HG03066 (cell line): ENCODE results near the gene BMP8B.

Source experiments
- ATAC-seq: cut with Tn5 transposase; IDR thresholded peaks from one replicate; pipeline ENCODE4 v1.9.1; 2021; ENCODE audit warnings: low read depth; ENCODE audit not compliant: unreplicated experiment

BMP8B gene

DNA sequence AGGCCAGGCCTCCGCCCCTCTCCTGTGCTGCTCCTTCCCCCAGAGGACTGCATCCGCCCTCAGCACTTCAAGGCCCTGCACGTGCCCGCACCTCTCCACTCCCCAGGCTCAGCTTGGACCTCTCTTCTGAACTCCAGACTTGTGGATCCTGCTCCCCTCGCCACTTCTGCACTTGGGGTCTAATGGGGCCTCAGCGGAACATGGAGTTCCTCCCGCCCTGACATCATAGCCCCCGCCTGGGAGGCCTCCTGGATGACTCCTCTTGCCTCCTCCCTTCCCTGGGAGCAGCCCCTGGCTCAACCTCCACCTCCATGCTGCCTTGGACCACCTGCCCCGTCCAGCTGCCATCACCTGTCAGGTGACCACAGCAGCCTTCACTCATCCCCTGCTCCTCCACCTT is 27.6 kb downstream of the BMP8B start:
- ATAC-seq, result no peak

DNA sequence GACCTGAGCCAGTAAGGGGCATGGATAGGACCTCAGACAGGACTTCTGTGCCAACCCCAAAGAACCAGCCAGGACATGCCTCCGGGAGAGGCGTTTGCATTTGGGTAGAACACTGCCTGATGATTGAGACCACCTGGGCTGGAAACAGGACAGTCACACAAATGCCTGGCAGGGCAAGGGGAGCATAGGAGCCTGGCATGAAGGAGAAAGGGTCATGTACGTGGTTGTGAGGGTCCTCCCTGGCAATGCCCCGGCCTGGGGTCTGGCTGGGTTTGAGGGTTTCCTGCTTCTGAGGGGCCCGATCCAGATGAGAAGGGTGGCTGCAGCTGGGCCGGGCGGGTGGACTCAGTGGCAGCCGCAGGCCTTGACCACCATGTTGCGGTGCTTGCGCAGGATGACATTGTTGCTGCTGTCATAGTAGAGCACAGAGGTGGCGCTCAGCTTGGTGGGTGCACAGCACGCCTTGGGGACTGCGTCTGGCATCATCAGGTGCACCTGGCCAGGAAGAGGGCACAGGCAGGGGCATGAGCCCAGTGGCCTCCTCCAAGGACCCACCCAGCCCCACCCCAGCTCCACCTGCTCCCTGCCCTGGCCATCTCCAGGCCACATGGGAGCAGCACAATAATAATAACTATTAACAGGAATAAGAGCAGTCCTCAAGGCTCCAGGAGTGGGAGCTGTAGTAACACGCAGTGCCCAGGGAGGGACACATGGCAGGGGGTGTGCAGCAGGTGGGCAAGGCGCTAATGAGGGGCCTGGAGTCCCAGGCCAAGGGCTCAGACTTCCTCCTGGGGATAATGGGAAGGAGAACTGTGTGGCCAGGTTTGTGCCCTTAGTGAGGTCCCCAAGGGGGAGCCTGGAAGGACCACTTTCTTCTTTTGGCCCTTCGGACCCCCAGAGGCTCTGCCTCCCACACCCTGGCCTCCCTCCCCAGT is 28.3 kb downstream of the BMP8B start:
- ATAC-seq, result no peak

DNA sequence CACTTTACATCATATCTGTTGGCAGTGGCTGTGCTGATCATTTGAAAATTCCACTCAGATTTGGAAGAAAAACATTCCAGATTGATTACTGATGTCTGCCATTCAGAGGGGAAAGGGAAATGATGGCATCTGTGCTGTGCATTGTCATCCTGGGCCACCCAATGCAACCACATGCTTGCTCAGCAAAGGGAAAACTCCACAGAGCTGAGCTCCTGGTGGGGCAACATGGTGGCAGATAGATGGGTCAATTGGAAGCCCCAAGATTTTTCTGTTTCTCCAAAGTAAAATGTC is 29.3 kb downstream of the BMP8B start:
- no peak for ATAC-seq

DNA sequence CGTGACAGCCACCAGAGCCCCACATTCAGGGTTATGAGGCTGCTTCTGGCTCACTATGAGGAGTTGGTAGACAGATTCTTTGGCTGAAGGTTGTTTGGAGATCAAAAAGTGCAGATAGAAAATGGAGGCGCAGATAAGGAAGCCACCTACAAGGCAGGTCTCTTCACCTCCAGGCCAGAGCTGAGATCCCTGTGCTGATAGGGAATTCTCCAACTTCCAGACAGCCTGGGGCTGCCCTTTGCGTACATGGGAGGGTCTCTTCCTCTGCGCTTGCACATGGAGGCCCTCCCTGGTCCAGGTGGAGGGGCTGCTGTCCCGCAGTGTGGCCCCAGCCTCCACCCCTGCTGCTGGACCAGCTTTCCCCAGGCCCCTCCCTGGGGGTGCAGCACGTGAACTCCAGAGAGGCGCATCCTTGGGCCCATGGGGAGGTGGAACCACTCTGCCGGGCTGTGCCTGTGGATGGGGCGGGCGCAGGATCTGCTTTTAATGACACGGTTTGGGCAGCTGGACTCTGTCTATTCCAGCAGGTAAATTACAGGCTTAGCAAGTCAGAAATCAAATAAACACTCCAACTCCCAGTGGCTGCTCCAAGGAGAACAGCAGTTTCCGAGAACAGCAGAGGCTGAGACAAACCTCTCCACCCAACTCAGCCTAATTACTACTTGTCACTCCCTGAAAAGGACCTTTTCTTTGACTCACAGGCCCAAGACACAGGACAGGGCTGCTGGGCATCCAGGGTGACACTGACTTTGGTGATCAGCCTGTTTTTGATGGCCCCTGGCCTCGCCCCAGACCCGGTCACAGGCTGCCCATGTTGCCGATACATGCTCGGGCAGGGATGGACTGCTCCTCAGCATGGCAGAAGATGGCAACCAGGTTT is 29.9 kb downstream of the BMP8B start:
- ATAC-seq, result no peak

DNA sequence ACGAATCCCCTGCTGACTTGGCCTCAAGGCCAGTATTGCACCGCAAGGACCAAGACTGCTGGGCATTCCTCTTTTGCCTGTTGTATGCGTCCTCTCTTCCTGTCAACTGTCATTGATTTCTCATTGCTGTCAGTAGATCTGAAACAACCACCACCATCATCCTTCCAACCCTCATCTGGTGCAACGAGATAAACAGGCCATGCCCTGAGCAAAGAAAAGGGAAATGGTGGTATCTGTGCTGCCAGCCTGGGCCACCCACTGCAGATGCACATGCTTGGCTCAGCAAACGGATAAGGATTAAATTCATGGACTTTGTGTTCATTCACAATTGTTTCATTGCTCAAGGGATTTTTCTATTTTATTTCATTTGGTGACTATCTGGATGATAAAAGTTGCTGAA is 31.2 kb downstream of the BMP8B start:
- no peak for ATAC-seq

DNA sequence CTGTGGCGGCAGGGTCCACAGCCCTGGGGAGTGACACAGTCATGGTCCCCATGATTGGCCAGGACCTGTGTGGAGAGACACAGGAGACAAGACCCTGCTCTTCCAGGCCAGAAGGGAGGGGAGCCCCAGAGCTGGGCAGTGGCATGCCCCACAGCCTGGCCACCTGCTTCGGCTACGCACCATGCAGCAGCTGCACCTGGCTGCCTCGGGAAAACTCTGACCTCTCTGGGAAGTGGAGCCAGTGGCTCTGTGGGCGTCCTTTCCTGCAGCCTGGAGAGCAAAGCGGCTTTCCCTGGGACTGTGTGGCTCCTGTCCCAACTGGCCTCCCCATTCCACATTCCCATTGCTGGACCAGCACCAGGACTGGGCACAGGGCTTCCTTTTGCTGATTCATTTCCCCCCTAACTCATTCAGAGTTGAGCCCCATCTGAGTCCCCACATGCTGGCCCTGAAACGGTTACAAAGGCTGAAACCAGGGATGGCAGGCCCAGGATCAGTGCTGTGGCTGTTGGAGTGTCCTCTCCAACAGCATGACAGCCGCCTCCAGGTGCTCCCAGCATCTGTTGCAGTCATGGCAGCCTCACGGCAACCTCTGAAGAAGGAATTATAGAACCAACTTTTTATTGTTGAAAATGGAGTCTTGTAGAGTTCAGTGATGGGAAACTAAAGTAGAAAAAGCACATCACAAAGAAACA is 32.6 kb downstream of the BMP8B start:
- no peak for ATAC-seq

DNA sequence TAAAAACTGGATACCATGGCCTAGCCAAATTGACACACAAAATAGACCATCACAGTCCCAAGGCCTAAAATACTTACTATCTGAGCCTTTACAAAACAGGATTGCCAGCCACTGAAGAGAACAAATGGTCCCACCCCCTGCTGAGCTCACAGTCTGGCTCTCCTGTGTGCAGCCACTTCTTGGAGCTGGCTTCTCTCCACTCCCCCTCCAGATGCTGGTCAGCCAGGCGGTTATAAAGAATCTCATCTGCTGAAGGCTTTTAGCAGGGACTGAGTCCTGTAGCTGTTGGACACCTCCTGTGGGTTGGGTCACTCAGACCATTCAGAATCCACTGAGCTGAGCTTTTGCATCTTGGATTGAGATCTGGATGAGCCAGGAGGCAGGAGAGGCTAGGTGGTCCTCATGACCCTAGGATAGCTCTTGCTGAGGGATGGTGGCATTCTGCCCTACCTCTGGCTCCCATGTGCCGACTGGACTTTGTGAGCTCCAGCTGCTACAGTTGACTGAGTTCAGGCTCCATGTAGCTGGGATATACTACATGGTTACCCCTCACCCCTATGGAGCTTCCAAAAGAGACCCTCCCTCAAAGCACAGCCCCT is 33.7 kb downstream of the BMP8B start:
- no peak for ATAC-seq

DNA sequence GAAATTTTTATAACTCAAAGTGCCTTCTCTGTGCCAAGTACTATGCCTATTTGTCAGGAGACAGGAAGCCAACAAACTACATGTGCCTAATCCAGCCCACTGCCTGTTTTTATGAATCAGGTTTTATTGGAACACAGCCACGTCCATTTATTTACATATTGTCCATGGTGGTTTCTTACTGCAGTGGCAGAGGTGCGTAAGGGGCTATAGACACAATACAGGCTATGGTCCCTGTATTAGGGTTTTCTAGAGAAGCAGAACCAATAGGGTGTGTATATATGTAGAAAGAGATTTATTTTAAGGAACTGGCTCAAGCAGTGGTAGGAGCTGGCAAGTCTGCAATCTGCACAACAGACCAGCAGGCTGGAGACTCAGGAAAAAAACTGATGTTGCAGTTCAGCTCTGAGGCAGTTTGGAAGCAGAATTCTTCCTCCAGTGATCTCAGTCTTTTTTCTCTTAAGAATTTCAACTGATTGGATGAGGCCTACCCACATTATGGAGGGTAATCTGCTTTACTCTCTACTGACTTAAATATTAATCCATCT is 34.6 kb downstream of the BMP8B start:
- no peak for ATAC-seq

DNA sequence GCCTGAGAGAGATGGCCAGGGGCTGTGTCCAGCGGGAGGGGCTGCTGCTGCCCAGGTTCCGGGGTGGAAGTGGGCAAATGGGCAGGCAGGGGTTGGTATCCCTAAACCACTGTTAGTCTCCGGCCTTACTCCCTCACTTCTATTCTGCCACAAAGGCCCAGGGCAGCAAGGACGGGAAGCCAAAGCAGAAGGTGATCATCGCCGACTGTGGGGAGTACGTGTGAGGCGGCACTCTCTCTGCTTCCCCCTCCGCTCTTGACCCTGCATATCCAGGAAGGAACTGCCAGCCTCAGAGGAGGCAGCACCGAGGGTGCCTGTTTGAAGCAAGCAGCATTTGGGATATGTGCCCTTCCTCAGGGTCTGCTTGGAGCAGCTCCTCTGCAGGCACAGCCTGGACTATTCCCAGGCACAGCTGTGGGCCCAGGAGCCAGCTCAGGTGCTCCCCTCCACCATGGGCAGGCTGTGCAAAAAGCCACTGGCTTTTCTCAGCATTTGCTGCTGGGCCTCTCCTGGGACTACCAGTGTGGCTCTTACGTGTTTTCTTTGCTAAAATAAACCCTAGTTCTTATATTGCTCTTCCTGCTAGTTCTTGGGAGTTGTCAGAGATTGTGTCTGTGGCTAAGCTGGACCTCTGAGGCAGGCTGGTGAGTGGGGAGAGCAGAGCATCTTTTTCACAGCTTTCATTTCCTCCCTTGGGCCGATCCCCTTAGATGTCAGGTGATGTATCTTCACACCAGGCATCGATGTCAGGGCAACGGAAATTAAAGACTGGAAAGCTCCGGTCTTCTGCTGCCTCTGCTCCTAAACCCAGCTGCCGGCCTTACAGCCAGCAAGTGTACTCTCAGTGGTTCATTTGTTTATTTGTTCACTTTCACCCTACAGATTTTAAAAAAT is 35.3 kb downstream of the BMP8B start:
- no peak for ATAC-seq

DNA sequence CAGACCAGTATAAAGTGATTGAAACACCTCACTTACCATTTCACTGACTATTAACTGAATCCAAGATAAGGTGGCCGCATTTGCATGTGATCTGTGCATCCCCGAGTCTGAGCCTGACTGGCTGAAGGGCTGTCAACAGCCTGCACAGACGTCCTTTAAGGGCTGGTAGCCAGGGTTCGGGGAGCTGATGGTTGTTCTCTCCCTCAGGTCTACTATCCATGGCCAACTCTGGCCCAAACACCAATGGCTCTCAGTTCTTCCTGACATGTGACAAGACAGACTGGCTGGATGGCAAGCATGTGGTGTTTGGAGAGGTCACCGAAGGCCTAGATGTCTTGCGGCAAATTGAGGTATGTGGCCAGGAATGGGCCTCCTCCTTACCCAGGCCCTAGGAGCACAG is 36.0 kb downstream of the BMP8B start:
- no peak for ATAC-seq

DNA sequence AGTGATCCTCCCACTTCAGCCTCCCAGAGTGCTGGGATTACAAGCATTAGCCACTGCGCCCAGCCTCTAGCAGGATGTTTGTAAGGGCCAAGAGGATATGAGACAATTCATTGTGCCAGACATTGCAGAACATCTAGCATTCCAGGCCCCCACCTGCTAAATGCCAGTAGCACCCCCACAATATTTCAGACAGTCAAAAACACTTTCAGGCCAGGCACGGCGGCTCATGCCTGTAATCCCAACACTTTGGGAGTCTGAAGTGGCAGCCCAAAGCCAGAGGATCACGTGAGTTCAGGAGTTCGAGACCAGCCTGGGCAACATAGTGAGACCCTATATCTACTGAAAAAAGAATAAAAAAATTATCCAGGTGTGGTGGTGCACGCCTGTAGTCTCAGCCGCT is 37.1 kb downstream of the BMP8B start:
- ATAC-seq, result no peak

DNA sequence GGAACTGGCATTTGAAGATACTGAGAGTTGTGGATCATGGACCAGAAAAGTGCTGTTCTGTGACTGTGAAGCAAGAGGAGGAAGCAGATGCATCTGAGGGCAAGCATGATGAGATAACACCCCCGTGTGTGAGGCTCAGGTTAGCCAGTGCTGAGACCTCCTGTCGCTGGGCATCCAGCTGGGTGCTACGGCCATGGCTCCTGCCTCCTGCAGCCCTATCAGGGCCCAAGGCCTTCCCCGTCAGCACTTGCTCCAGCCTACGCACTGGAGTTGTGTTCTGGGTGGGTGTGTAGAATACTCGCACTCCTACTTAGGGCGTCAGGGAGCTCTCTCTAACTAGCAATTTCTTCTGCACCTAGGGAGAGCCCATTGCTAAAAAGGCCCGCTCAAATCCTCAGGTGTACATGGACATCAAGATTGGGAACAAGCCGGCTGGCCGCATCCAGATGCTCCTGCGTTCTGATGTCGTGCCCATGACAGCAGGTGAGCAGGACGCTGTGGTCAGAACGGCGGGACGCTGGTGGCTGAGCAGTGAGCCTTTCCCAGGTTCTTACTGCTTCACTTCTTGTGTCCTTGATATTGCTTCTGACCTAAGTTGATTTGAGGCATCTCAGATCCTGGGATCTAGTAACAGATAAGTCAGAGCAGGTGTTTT is 43.5 kb downstream of the BMP8B start:
- ATAC-seq, result no peak

DNA sequence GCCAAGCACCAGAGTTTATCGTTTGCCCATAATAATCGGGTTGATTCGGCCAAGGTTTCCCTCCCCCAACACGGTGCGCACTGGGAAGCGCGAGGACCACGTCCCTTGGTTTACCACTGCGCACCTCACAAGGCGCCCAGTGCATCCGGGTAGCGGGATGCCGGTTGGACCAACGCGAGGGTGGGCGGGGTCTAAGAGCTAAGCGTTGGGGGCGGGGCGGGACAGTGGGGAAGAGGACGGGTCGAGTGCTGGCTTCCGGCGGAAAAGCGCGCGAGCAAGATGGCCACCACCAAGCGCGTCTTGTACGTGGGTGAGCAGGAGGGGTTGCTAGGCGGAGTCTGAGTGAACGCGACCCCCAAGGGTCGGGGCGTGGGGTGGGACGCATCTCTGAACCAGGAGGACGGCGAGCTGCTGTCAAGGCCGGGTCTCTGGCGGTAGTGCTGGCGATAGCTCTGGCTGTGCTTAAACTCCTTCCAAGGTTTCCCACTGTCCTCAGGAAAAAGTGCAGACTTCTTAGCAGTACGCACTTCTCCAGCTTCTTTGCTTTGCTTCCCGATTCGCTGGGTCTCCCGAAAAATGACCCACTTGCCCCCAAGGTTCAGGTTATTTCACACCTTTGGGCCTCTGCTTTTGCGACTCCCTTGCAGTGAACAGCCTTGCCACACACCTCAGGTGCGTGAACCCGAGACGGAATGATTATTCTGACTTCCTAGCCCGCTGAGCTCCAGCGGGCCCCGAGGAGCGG is 49.9 kb downstream of the BMP8B start, which contains the start of gene PPIE:
PPIE (plus strand) TSS at position 261 of the 745 bp plus-strand sequence; CDS start at position 280, 19 bp downstream.
- ATAC-seq, result peak; percentile 79

DNA sequence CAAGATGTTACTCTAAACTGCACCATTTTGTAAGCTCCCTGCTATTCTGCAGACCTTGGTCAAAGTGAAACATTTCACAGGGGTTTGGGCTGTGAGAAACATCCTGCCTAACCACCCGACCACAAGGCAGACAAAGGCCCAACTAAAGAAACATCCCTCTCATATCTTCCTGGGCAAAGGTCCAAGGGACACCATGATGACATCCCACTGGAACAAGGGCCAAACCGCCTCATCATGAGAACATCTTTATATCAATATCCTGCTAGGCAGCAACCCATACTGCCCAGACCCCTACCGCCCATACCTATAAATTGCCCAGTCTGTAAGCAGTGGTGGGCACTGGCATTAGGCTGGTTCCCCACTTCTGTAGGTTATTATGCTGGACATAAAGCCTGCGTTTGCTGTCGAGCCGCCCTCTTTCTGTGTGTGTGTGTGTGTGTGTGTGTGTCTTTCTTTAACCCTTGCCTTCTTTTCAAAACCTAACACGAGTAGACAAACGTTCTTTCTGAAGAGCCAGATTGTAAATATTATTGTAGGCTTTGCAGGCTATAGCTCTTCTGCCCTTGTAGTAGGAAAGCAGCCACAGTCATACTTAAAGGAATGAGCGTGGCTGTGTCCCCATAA is 51.0 kb downstream of the BMP8B start:
- no peak for ATAC-seq

DNA sequence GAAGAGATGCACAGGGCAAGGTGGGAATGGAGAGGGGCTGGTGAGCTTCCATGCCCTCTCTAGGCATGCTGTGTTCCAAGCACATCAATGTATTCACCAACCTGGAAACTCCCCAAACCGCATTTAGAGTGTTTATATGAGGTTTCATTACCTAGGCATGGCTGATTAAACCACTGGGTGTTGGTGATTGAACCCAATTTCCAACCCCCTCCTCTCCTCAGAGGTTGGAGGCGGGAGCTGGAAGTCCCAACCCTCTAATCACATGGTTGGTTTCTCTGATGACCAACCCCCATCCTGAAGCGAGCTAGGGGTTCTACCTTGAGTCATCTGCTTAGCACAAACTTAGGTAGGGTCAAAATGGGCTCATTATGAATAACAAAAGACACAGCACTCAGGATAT is 52.9 kb downstream of the BMP8B start:
- ATAC-seq, result no peak

DNA sequence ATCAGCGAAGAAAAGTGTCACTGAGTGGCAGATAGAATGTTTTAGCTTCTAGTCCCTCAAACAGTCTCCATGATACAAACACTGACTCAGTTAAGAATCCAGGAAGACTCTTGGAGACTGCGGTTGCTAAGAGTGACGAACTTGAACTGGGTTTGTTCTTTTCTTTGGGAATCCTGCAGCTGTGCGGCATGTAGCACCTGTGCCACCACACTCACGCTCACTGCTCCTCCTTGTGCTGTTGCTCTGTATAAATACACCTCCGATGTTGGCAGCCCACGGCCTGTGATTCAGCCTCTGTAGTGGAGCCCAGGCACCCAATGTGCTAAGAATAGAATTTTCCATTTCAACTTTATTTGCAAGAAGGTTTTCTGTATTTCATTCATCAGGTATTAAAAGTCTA is 55.5 kb downstream of the BMP8B start:
- no peak for ATAC-seq

DNA sequence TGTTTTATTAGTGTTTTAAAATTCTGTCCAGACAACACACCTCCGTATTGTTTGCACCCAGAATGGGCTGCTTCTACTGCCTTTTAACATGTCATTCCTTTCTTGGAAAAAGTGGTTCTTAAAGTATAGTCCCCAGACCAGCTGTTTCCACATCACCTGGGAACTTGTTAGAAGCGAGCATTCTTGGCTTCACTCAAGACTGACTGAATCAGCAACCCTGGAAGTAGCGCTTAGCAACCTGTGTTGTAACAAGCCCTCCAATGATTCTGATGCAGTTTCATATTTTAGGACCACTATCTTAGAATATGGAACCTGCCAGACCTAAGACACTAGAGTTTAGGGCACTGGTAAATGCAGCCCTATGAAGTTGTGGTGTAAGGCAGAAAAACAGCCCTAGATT is 55.9 kb downstream of the BMP8B start:
- ATAC-seq, result no peak

DNA sequence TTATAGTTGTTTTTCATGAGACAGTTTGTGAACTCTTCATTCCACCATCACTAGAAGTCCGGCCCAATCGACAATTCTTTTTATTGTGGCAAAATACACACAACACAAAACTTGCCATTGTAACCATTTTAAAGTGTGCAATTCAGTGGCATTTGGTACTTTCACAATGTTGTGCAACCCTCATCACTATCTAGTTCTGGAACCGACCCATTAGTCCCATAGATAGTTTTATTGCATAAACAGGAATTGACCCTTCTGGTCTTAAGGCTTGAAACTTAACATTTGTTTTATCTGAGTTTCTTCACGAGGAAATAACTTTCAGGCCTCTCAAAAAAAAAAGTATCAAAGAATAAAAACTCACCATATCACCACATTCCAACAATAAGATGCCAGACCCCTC is 58.8 kb downstream of the BMP8B start:
- no peak for ATAC-seq
